GM18870 (cell line): Measurements from ENCODE around the gene LTF.
"Not testable (repeated sequence)": the region's sequence is repeated elsewhere in the genome, so short reads cannot be mapped to it uniquely, and the experiment has no call there.

ENCODE experiments used
- ATAC-seq: cut with Tn5 transposase; IDR thresholded peaks from one replicate; pipeline ENCODE4 v1.9.1; 2021; ENCODE audit warnings: moderate library complexity; ENCODE audit not compliant: unreplicated experiment

The LTF gene

GRCh38 chr3:46464326-46465195 is at the start of gene LTF:
Gene LTF, minus strand, starts transcription at chr3:46464905. Its CDS starts 38 bp downstream, at chr3:46464867.
- ATAC-seq = no peak

GRCh38 chr3:46512191-46512749 is 47.6 kb upstream of the LTF start:
- ATAC-seq = no peak

GRCh38 chr3:46509661-46510187 is 45.0 kb upstream of the LTF start:
- ATAC-seq = no peak

GRCh38 chr3:46508850-46509591 is 44.3 kb upstream of the LTF start:
- ATAC-seq = no peak

GRCh38 chr3:46506526-46506925 is 41.8 kb upstream of the LTF start:
- no peak for ATAC-seq

- no peak for ATAC-seq
Observed at GRCh38 chr3:46505953-46506352, 41.2 kb upstream of the LTF start.

GRCh38 chr3:46504789-46505188 is 40.1 kb upstream of the LTF start:
- ATAC-seq = no peak

- ATAC-seq = no peak
Observed at GRCh38 chr3:46503200-46503874, 38.6 kb upstream of the LTF start.

- no peak for ATAC-seq
Observed at GRCh38 chr3:46501702-46502101, 37.0 kb upstream of the LTF start.

GRCh38 chr3:46500656-46501635 is 36.2 kb upstream of the LTF start:
- no peak for ATAC-seq

- no peak for ATAC-seq
Observed at GRCh38 chr3:46498916-46499519, 34.3 kb upstream of the LTF start.

GRCh38 chr3:46497556-46498265 is 33.0 kb upstream of the LTF start, which contains the start of gene RTP3:
Gene RTP3, plus strand, starts transcription at chr3:46497976. Its CDS starts 87 bp downstream, at chr3:46498063.
- no peak for ATAC-seq

- ATAC-seq = no peak
Observed at GRCh38 chr3:46496746-46497555, 32.2 kb upstream of the LTF start.

- no peak for ATAC-seq
Observed at GRCh38 chr3:46495901-46496456, 31.3 kb upstream of the LTF start.

GRCh38 chr3:46494491-46494890 is 29.8 kb upstream of the LTF start:
- ATAC-seq = not testable (repeated sequence)

- ATAC-seq = no peak
Observed at GRCh38 chr3:46492890-46493547, 28.3 kb upstream of the LTF start.
